ENCODE measurements around the gene CEND1.

DNA sequence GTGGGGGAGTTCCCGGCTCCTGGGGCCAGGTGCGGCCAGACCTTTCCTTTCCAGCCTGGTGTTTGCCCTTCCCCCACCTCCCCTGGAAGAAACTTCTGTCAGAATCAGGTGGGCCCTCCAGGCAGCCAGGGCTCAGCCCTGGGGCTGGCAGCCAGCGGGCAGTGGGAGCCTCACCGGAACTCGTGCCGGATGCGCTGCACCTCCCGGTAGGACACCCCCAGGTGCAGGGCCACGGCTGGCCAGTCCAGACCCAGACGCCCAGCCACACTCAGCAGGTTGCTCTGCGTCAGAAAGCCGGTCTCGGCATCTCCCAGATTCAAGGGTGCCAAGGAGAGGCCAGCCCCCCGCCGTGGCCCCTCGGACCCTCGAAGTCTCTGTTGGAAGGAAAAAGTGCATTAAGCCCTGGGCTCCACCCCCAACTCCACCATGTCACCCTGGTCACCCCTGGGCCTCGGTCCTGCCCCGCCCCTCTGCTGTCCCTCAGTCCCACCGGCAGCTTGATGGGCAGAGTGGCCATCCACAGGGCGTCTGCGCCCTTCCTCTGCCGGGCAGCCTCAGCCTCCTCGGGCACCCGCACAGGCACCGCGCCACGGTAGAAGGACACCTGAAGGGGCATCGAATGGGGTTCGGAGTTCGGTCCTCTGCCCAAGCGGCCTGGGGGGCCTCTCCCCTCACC is 9.9 kb upstream of the CEND1 start:
- TF ChIP-seq, protein P1, sequence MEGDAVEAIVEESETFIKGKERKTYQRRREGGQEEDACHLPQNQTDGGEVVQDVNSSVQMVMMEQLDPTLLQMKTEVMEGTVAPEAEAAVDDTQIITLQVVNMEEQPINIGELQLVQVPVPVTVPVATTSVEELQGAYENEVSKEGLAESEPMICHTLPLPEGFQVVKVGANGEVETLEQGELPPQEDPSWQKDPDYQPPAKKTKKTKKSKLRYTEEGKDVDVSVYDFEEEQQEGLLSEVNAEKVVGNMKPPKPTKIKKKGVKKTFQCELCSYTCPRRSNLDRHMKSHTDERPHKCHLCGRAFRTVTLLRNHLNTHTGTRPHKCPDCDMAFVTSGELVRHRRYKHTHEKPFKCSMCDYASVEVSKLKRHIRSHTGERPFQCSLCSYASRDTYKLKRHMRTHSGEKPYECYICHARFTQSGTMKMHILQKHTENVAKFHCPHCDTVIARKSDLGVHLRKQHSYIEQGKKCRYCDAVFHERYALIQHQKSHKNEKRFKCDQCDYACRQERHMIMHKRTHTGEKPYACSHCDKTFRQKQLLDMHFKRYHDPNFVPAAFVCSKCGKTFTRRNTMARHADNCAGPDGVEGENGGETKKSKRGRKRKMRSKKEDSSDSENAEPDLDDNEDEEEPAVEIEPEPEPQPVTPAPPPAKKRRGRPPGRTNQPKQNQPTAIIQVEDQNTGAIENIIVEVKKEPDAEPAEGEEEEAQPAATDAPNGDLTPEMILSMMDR (IDR thresholded peaks at IDR 0.05; ENCODE audit: low read depth, low read length, poor library complexity, severe bottlenecking) = no peak
- TF ChIP-seq EZH2phosphoT487 (IDR thresholded peaks at IDR 0.05; ENCODE audit: borderline replicate concordance, low read length) = no peak

Measured in DOHH2 (cell line).